Left ventricle myocardium inferior (tissue), 1 donor: ENCODE measurements around the gene CCZ1B. TPM values are rescaled to one million over a fixed set of nuclear protein-coding genes. Genes with fewer than 3 reads are reported as not detected.
"Not testable (repeated sequence)": the region's sequence is repeated elsewhere in the genome, so short reads cannot be mapped to it uniquely, and the experiment has no call there.

Source experiments
- DNase-seq: peaks from one replicate; pipeline ENCODE4 v3.0.0-alpha.2; 2020
- H3K27ac ChIP-seq: fragments of 200-600 bp; replicated peaks from 2 replicates; pipeline ENCODE4 v1.8.0; 2021
- H3K27me3 ChIP-seq: fragments of 200-600 bp; 2 replicates; pipeline ENCODE4 v1.8.0; 2021; ENCODE audit warnings: low read depth
- H3K36me3 ChIP-seq: fragments of 200-600 bp; 2 replicates; pipeline ENCODE4 v1.8.0; 2021
- H3K4me1 ChIP-seq: fragments of 200-600 bp; 2 replicates; pipeline ENCODE4 v1.8.0; 2021
- H3K4me3 ChIP-seq: fragments of 200-600 bp; 2 replicates; pipeline ENCODE4 v1.8.0; 2021; ENCODE audit warnings: mild to moderate bottlenecking, moderate library complexity
- H3K9me3 ChIP-seq: fragments of 200-600 bp; replicated peaks from 2 replicates; pipeline ENCODE4 v1.8.0; 2021
- intact Hi-C: fragments of 100-400 bp; cut with micrococcal nuclease; formaldehyde crosslinking; loops from one replicate; pipeline ENCODE4 v1.11.0; 2022
- total RNA-seq: library from RNA; stranded (reverse); fragmentation: NEBNext Ultra II Directional; extraction: Animal tissue kit (Norgen Biotek cat#: 25700); gene quantifications from one replicate; pipeline ENCODE4 v1.2.1, GENCODE V29; 2021
- donor health status: DM: no; HTN: yes; CAD: no; lungs with severe emphysema.

Gene CCZ1B
- total RNA-seq, 1 donor from 2014 or later, result 27.3 TPM

- H3K27ac ChIP-seq, H3K4me3 ChIP-seq, H3K27me3 ChIP-seq, intact Hi-C loops, H3K4me1 ChIP-seq, H3K36me3 ChIP-seq, H3K9me3 ChIP-seq, DNase-seq: not testable (repeated sequence)
Measured at GRCh38 chr7:6800331-6800730, 25.7 kb downstream of the CCZ1B start.

DNA sequence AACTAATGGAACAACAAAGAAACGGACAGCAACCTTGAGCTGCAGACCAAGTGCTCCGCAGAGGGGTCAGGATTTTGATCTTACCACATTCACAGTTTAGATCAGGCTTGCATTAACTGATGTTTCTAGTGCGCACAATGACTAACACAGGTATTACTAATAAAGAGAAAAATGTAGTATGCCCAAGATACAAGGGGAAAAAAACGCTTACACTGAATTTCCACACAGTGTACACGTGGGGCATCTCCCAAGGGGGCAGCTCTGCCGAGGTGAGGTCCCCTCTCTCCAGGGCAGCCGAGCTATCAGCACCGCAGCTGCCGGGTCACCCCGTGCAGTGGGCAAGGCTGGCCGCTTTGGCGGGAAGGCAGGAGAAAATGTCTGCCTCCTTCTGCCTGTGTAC, 26.2 kb downstream of the CCZ1B start:
- H3K4me1 ChIP-seq, H3K27ac ChIP-seq, DNase-seq, H3K4me3 ChIP-seq, intact Hi-C loops, H3K36me3 ChIP-seq, H3K9me3 ChIP-seq, H3K27me3 ChIP-seq: not testable (repeated sequence)

GRCh38 chr7:6798047-6798446, 28.0 kb downstream of the CCZ1B start:
- DNase-seq, H3K27me3 ChIP-seq, H3K9me3 ChIP-seq, H3K27ac ChIP-seq, H3K36me3 ChIP-seq, intact Hi-C loops, H3K4me3 ChIP-seq, H3K4me1 ChIP-seq: not testable (repeated sequence)

DNA sequence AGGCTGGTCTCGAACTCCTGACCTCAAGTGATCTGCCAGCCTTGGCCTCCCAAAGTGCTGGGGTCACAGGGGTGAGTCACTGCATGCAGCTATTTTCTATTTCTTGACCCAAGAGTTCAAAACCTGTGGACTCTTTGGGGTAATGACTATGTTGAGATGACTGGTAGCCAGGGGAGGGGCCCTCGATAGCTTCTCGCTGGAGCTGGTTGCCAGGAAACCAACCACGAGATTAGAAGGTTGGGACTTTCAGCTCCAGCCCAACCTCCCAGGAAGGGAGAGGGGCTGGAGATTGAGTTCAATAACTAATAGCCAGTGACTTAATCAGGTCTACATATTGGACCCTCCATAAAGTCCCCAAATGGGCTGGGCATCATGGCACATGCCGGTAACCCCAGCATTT, 28.9 kb downstream of the CCZ1B start:
- H3K27ac ChIP-seq, H3K4me1 ChIP-seq, H3K27me3 ChIP-seq, H3K9me3 ChIP-seq, H3K36me3 ChIP-seq, DNase-seq, intact Hi-C loops, H3K4me3 ChIP-seq: not testable (repeated sequence)

GRCh38 chr7:6794276-6794675, 31.8 kb downstream of the CCZ1B start:
- H3K4me1 ChIP-seq, intact Hi-C loops, DNase-seq, H3K27me3 ChIP-seq, H3K36me3 ChIP-seq, H3K4me3 ChIP-seq, H3K9me3 ChIP-seq: not testable (repeated sequence)
- peak overlapping the region; percentile 57 for H3K27ac ChIP-seq

DNA sequence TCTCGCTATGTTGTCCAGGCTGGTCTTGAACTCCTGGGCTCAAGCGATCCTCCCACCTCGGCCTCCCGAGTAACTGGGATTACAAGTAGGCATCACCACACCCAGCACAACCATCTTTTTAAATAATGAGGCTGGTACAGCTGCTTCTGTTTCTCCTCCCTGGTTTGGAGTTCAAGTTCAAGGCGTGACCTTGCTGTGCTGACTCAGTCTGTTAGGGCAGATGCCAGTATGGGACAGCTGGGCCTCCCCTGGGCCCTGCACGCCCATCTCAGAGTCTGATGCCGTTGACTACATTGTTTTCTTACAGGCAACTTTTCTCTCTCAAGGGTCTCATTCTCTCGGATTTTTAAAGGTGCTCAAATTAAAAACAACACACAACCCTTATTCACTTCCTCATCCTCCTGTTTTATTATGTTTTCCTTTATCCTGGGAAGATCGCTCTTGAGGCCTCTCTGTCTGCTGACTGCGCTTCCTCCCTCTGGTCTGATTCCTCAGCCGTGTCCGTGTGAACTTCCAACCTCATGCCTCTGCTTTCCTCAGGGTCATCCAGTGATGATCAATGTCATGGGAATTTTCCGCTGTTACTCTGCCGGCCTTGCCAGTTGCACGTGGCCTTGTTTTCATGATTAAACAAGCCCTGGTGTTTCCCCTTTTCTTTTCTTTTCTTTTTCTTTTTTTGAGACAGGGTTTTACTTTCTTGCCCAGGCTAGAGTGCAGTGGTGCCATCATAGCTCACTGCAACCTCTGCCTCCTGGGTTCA, 33.8 kb downstream of the CCZ1B start:
- H3K36me3 ChIP-seq, DNase-seq, H3K27ac ChIP-seq, H3K4me1 ChIP-seq, H3K4me3 ChIP-seq, H3K27me3 ChIP-seq, intact Hi-C loops, H3K9me3 ChIP-seq: not testable (repeated sequence)

DNA sequence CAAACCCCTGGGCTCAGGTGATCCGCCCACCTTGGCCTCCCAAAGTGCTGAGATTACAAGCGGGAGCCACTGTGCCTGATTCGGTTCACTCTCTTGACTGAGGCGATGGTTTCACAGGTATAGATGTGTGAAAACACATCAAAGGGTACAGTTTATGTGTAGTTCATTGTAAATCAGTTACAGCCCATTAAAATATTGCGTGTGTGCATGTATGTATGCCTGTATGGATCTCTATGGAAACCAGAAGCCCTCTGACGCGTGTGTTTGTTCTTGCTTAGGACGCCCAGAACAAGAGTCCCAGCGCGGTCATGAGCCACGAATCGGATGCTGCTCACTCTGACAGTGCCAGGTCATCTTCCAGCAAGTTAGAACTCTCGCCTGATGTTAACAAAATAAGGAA, 36.7 kb downstream of the CCZ1B start:
- H3K4me1 ChIP-seq, intact Hi-C loops, H3K4me3 ChIP-seq, H3K27ac ChIP-seq, H3K9me3 ChIP-seq, H3K36me3 ChIP-seq, H3K27me3 ChIP-seq, DNase-seq: not testable (repeated sequence)

- H3K9me3 ChIP-seq, H3K36me3 ChIP-seq, H3K27me3 ChIP-seq, DNase-seq, H3K27ac ChIP-seq, intact Hi-C loops, H3K4me3 ChIP-seq, H3K4me1 ChIP-seq: not testable (repeated sequence)
Measured at GRCh38 chr7:6781581-6781980, 44.5 kb downstream of the CCZ1B start.

DNA sequence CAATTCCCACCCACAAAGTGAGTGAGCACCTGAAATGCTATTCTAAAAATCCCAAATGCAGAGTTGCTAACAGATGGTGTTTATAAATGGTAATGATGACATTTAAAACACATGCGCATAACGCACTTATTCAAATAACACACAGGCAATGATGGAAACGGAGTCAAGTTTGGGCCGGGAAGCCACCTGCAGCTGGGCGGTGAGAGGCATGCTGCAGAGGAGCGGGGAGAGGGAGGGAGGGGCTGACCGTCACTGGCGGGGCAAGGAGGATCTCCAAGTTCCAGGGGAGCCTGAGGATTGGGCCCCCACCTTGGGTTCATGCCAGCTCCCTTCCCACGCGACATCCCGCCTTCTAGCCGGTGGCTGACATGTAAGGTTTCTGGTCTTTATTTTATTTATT, 64.9 kb downstream of the CCZ1B start:
- H3K27ac ChIP-seq, H3K4me3 ChIP-seq, H3K4me1 ChIP-seq, H3K9me3 ChIP-seq, intact Hi-C loops, H3K36me3 ChIP-seq, DNase-seq, H3K27me3 ChIP-seq: not testable (repeated sequence)

- DNase-seq, H3K4me1 ChIP-seq, intact Hi-C loops, H3K9me3 ChIP-seq, H3K36me3 ChIP-seq, H3K27me3 ChIP-seq, H3K27ac ChIP-seq: not testable (repeated sequence)
- H3K4me3 ChIP-seq, result peak within 1 kb of the TSS; percentile 52
Measured at GRCh38 chr7:6753964-6754363, 72.1 kb downstream of the CCZ1B start, which contains the start of gene RSPH10B2. TSS of gene RSPH10B2 (plus strand) at chr7:6754103. CDS start at chr7:6757678, 3,575 bp downstream.

DNA sequence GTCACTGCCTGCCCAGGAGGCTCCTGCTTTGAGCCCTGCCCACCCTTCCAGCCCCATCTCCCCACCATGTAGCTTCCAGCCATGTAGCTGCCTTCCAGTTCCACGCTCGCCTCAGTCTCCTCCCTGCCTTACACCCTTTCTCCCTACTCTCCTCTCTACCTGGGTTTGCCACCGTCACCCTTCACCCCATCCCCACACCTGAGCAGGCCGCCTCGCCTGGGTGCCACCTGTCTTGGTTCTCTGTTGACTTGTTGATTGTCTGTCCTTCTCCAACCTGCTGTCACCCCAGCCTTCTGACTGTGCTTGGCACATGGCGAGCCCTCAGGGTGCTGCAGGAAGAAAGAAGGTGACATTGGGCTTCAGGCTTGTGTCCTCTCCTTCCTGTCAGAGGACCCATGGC, 75.9 kb downstream of the CCZ1B start:
- H3K4me3 ChIP-seq, intact Hi-C loops, H3K4me1 ChIP-seq, DNase-seq, H3K27ac ChIP-seq, H3K9me3 ChIP-seq, H3K27me3 ChIP-seq: not testable (repeated sequence)
- peaks cover 21% of the 10 kb centered on the region for H3K36me3 ChIP-seq

DNA sequence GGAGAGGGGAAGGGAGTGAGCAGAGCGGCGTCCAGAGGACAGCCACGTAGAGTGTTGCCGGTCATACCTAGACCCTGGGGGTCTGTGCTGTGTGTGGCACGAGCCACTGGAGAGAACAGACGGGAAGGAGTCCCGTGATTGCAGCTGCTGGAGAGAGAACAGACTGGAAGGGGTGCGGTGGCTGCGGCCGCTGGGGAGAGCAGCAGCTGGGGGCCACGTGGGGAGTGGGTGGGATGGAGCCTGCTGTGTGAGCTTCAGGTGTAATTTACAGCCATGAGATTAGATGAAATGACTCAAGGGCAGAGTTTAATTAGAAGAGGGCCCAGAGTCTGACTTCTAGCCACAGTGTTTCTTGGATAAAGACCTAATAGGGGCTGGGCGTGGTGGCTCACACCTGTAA, 76.7 kb downstream of the CCZ1B start:
- H3K27ac ChIP-seq, intact Hi-C loops, H3K9me3 ChIP-seq, H3K27me3 ChIP-seq, H3K4me3 ChIP-seq, DNase-seq, H3K4me1 ChIP-seq: not testable (repeated sequence)
- peaks cover 25% of the 10 kb centered on the region for H3K36me3 ChIP-seq
